ENCODE results near the gene SLA2.

SLA2 gene

DNA sequence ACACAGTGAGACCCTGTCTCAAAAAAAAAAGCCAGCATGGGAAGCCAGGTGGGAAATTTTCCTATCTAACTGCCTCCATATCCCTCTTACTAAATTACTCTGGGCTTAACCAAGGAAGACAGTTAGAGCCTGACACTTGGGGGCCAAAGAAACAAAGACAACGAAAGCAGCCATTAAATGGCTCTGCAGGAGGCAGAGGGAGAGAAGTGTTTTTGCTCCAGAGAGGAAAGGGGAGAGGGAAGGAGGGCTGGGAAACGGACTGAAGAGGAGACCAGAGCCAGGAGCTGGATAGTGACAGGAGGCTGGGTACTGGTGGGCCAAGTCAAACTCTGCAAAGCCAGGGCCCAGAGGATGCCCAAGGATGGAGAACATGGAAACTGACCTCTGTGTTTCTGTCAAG lies 83.3 kb downstream of the SLA2 start:
- TF ChIP-seq, protein P1, sequence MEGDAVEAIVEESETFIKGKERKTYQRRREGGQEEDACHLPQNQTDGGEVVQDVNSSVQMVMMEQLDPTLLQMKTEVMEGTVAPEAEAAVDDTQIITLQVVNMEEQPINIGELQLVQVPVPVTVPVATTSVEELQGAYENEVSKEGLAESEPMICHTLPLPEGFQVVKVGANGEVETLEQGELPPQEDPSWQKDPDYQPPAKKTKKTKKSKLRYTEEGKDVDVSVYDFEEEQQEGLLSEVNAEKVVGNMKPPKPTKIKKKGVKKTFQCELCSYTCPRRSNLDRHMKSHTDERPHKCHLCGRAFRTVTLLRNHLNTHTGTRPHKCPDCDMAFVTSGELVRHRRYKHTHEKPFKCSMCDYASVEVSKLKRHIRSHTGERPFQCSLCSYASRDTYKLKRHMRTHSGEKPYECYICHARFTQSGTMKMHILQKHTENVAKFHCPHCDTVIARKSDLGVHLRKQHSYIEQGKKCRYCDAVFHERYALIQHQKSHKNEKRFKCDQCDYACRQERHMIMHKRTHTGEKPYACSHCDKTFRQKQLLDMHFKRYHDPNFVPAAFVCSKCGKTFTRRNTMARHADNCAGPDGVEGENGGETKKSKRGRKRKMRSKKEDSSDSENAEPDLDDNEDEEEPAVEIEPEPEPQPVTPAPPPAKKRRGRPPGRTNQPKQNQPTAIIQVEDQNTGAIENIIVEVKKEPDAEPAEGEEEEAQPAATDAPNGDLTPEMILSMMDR (IDR thresholded peaks at IDR 0.05; ENCODE audit: low read depth, low read length, missing control alignments): no peak
- H3K4me3 ChIP-seq (ENCODE audit: low read depth, low read length): no peak overlapping the region
- no peak for DNase-seq (ENCODE audit: low read depth)
- in situ Hi-C loops (cut with HindIII; ENCODE audit: low sequenced_read_pairs): loop anchor here (25.0 kb wide), 1 partner anchor 200 kb away; the partner anchor contains the start of gene DSN1
